Peyer's patch (tissue), 4 donors: Measurements from ENCODE around the gene ATP8B4.

Experiments
- CTCF ChIP-seq, 6 experiments: fragments of 450-650 bp in 4 of 6; fragments of 200-600 bp in 2 of 6; sonication (generic) in 1 of 6; IDR thresholded peaks; one replicate each; pipeline ENCODE4 v1.5.1; 2017 to 2019; ENCODE audit warnings: antibody characterized with exemption in 6 of 6, mild to moderate bottlenecking in 3 of 6, moderate library complexity in 1 of 6
- POLR2A ChIP-seq, 2 donors: fragments of 450-650 bp; IDR thresholded peaks; one replicate each; pipeline ENCODE4 v1.5.1; 2017; ENCODE audit warnings: antibody characterized with exemption in 2 of 2, mild to moderate bottlenecking in 2 of 2, moderate library complexity in 2 of 2

- TF ChIP-seq CTCF (IDR thresholded peaks at IDR 0.05) (no peak), POLR2A (IDR thresholded peaks at IDR 0.05) (no peak)
Observed at GRCh38 chr15:50065279-50065678, 53.8 kb downstream of the ATP8B4 start.
